HCT116 (cell line): ENCODE results near the gene ALDH1L2.

ENCODE experiments used
- CTCF ChIP-seq, 3 experiments: fragments of 200-600 bp in 1 of 3; sonication (generic) in 1 of 3; IDR thresholded peaks in 2 of 3; conservative IDR thresholded peaks in 1 of 3; 2 replicates each; pipeline ENCODE4 v1.5.1; 2012 to 2017; ENCODE audit warnings: low read depth in 2 of 3, low read length in 2 of 3, antibody characterized with exemption in 1 of 3, borderline replicate concordance in 1 of 3, control low read depth in 1 of 3, mild to moderate bottlenecking in 1 of 3, mixed read lengths in 1 of 3, mixed run types in 1 of 3, moderate library complexity in 1 of 3; ENCODE audit not compliant: insufficient read depth in 1 of 3
- EZH2 ChIP-seq: fragments of 200-600 bp; sonication (generic); IDR thresholded peaks from 2 replicates; pipeline ENCODE4 v1.6.1; 2017; ENCODE audit warnings: antibody characterized with exemption, mixed run types
- EZH2phosphoT487 ChIP-seq: fragments of 200-600 bp; IDR thresholded peaks from 2 replicates; pipeline ENCODE4 v1.6.1; 2018; ENCODE audit warnings: antibody characterized with exemption, borderline replicate concordance
- POLR2A ChIP-seq: IDR thresholded peaks from 2 replicates; pipeline ENCODE4 v1.7.0; 2011; ENCODE audit warnings: borderline replicate concordance; ENCODE audit not compliant: insufficient read depth, insufficient read length; ENCODE audit errors: extremely low read depth
- POLR2AphosphoS5 ChIP-seq: IDR thresholded peaks from 2 replicates; pipeline ENCODE4 v1.6.1; 2011; ENCODE audit warnings: mild to moderate bottlenecking, low read depth, low read length, moderate library complexity
- RAD21 ChIP-seq: IDR thresholded peaks from 2 replicates; pipeline ENCODE4 v1.6.1; 2012; ENCODE audit warnings: low read depth, mild to moderate bottlenecking
- ZBTB33 ChIP-seq: IDR thresholded peaks from 2 replicates; pipeline ENCODE4 v1.6.1; 2011; ENCODE audit warnings: mild to moderate bottlenecking, low read length, moderate library complexity; ENCODE audit not compliant: insufficient replicate concordance; ENCODE audit errors: extremely low read depth

DNA sequence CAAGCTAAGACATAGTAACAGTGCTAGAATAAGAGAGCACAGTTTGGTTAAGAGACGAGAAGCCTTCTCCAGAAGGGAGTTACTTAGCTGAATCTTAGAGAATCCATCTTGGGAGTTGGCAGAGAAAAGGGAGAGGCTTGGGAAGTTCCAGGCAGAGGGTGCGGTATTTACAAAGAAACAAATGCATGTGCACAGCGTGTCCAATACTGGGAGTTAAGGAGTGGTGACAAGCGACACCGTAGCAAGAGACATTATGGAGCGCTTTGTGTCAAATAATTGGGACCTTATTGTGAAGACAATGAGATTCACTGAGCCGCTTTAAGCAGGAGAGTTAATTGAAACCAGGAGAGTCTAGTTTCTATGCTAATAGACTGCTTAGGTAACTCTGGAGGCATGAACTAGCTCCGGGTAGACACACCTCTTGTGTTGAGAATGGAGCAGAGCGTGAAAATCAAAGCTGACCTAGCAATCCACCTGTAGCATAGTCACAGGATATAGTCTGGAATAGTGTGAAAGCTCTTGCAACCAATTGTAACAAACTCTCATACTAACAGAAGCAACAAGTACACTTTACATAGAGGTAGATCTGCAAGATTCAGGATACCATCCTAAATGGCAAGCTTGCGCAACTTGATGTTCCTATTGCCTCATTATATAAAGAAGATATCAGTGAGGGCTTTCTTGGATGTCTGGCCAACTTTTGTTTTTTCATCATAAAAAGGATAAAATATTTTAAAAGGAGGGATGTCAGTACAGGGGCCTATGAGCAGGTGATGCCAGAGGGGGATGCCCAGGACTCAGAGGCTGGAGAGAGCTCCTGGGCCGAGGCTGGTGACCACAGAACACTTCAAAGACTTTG lies 5.3 kb downstream of the ALDH1L2 start:
- TF ChIP-seq CTCF (IDR thresholded peaks at IDR 0.05 in 2 of 3, conservative IDR thresholded peaks at IDR 0.05 in 1 of 3; ENCODE audit: borderline replicate concordance in 1 of 3, insufficient read depth in 1 of 3, low read depth in 2 of 3, low read length in 2 of 3): no peak
- no peak for TF ChIP-seq EZH2
- TF ChIP-seq RAD21: no peak
- no peak for TF ChIP-seq ZBTB33
- no peak for TF ChIP-seq EZH2phosphoT487
- TF ChIP-seq POLR2AphosphoS5: no peak
- no peak for TF ChIP-seq POLR2A
